Suprapubic skin (tissue), 4 donors: Measurements from ENCODE around the gene ORC4.

Experiments used
- CTCF ChIP-seq, 2 donors: fragments of 200-600 bp in 1 of 2; fragments of 450-650 bp in 1 of 2; sonication (generic) in 1 of 2; IDR thresholded peaks; one replicate each; pipeline ENCODE4 v1.5.1; 2016 to 2019; ENCODE audit warnings: antibody characterized with exemption in 2 of 2, mild to moderate bottlenecking in 1 of 2, moderate library complexity in 1 of 2
- EP300 ChIP-seq: sonication (generic); formaldehyde crosslinking; IDR thresholded peaks from one replicate; pipeline ENCODE4 v1.6.1; 2017; ENCODE audit warnings: antibody characterized with exemption
- POLR2A ChIP-seq, 2 donors: fragments of 450-650 bp; IDR thresholded peaks; one replicate each; pipeline ENCODE4 v1.6.1; 2017; ENCODE audit warnings: antibody characterized with exemption in 2 of 2, mild to moderate bottlenecking in 2 of 2, moderate library complexity in 2 of 2
- POLR2AphosphoS5 ChIP-seq, 3 donors: sonication (generic); formaldehyde crosslinking; IDR thresholded peaks; one replicate each; pipeline ENCODE4 v1.6.1; 2017; ENCODE audit warnings: antibody characterized with exemption in 3 of 3

- TF ChIP-seq CTCF (IDR thresholded peaks at IDR 0.05) (no peak), POLR2A (IDR thresholded peaks at IDR 0.05) (no peak), POLR2AphosphoS5 (IDR thresholded peaks at IDR 0.05) (no peak), EP300 (no peak)
These were observed 3.3 kb upstream of the ORC4 start for GRCh38 chr2:148023861-148024260.
